Mesodermal cell (in vitro differentiated cells): ENCODE results near the gene ANTXRL.
"Not testable (repeated sequence)": the region's sequence is repeated elsewhere in the genome, so short reads cannot be mapped to it uniquely, and the experiment has no call there.

Source experiments
- H3K27ac ChIP-seq: 2 replicates; pipeline ENCODE4 v1.7.0; 2013; ENCODE audit warnings: mild to moderate bottlenecking, low read depth, low read length, moderate library complexity; ENCODE audit not compliant: severe bottlenecking
- H3K36me3 ChIP-seq: 2 replicates; pipeline ENCODE4 v1.7.1; 2013; ENCODE audit warnings: mild to moderate bottlenecking, low read length, moderate library complexity; ENCODE audit not compliant: control insufficient read depth, insufficient read depth
- H3K4me1 ChIP-seq: one replicate; pipeline ENCODE4 v1.7.1; 2013; ENCODE audit warnings: mild to moderate bottlenecking, low read length; ENCODE audit not compliant: insufficient read depth, control insufficient read depth, poor library complexity, severe bottlenecking
- H3K4me3 ChIP-seq: 2 replicates; pipeline ENCODE4 v1.7.0; 2013; ENCODE audit warnings: low read length, control low read depth, mild to moderate bottlenecking; ENCODE audit not compliant: insufficient read depth, poor library complexity, severe bottlenecking; ENCODE audit errors: extremely low read depth
- H3K9me3 ChIP-seq: 2 replicates; pipeline ENCODE4 v1.7.1; 2013; ENCODE audit warnings: mild to moderate bottlenecking, low read length, moderate library complexity; ENCODE audit not compliant: control insufficient read depth
- WGBS, 2 experiments: methylation state at CpG; one replicate each; pipeline ENCODE4 v1.1.5; 2013; ENCODE audit warnings: missing lambda C conversion rate in 2 of 2; ENCODE audit not compliant: insufficient coverage in 2 of 2; 5-methylcytosine and 5-hydroxymethylcytosine counted together

The ANTXRL gene

GRCh38 chr10:46326971-46327370 lies 40.2 kb downstream of the ANTXRL start:
- Histone ChIP-seq H3K4me3 (no peak overlapping the region), H3K36me3 (no peaks in the 10 kb centered on the region), H3K9me3 (no peaks in the 10 kb centered on the region), H3K4me1 (peaks cover 2% of the 10 kb centered on the region), H3K27ac (no peak overlapping the region)
- WGBS, 2 experiments, result 90 to 96% methylated on average over 4 of the region's 4 CpGs

- H3K36me3 ChIP-seq, result no peaks in the 10 kb centered on the region
- 91 to 96% methylated on average over 4 to 5 of the region's 5 CpGs for WGBS, 2 experiments
- H3K4me1 ChIP-seq, result peaks cover 2% of the 10 kb centered on the region
- no peak overlapping the region for H3K27ac ChIP-seq
- H3K4me3 ChIP-seq, result no peak overlapping the region
- no peaks in the 10 kb centered on the region for H3K9me3 ChIP-seq
Measured at GRCh38 chr10:46327685-46328084, 40.9 kb downstream of the ANTXRL start.

GRCh38 chr10:46328853-46329689 lies 42.3 kb downstream of the ANTXRL start:
- 78 to 81% methylated on average over 8 to 9 of the region's 9 CpGs for WGBS, 2 experiments
- no peak overlapping the region for H3K27ac ChIP-seq

GRCh38 chr10:46329690-46330016 lies 42.9 kb downstream of the ANTXRL start:
- WGBS, 2 experiments, result 41 to 64% methylated on average over 4 to 7 of the region's 8 CpGs
- H3K4me1 ChIP-seq, result peaks cover 2% of the 10 kb centered on the region
- no peak overlapping the region for H3K27ac ChIP-seq
- H3K9me3 ChIP-seq, result no peaks in the 10 kb centered on the region
- H3K4me3 ChIP-seq, result no peak overlapping the region
- no peaks in the 10 kb centered on the region for H3K36me3 ChIP-seq

More at GRCh38 chr10:46328853-46329689, 42.3 kb downstream of the ANTXRL start:
- Histone ChIP-seq H3K4me1 (peaks cover 2% of the 10 kb centered on the region), H3K36me3 (no peaks in the 10 kb centered on the region), H3K4me3 (no peak overlapping the region), H3K9me3 (no peaks in the 10 kb centered on the region)

- Histone ChIP-seq H3K36me3 (no peaks in the 10 kb centered on the region), H3K4me1 (peaks cover 2% of the 10 kb centered on the region), H3K4me3 (no peak overlapping the region), H3K27ac (no peak overlapping the region), H3K9me3 (no peaks in the 10 kb centered on the region)
- 72 to 100% methylated on average over 1 to 2 of the region's 3 CpGs for WGBS, 2 experiments
Measured at GRCh38 chr10:46330894-46331293, 44.1 kb downstream of the ANTXRL start.

- H3K9me3 ChIP-seq, H3K4me1 ChIP-seq, H3K27ac ChIP-seq, H3K36me3 ChIP-seq, H3K4me3 ChIP-seq: not testable (repeated sequence)
- no CpG with 5 or more reads among the region's 4 CpGs for WGBS, 2 experiments
Measured at GRCh38 chr10:46365484-46365883, 78.7 kb downstream of the ANTXRL start.

- H3K9me3 ChIP-seq, H3K36me3 ChIP-seq, H3K4me1 ChIP-seq, H3K4me3 ChIP-seq, H3K27ac ChIP-seq: not testable (repeated sequence)
- WGBS, 2 experiments, result 71% methylated on average over 1 of the region's 5 CpGs; no CpG with 5 or more reads in 1 of the 2 experiments
Measured at GRCh38 chr10:46367209-46367608, 80.4 kb downstream of the ANTXRL start.

- 91 to 92% methylated on average over 2 of the region's 8 CpGs for WGBS, 2 experiments
- H3K36me3 ChIP-seq, H3K4me3 ChIP-seq, H3K27ac ChIP-seq, H3K4me1 ChIP-seq, H3K9me3 ChIP-seq: not testable (repeated sequence)
Measured at GRCh38 chr10:46367666-46368240, 81.0 kb downstream of the ANTXRL start.

GRCh38 chr10:46368956-46369355 lies 82.2 kb downstream of the ANTXRL start:
- not testable (repeated sequence) for H3K4me3 ChIP-seq, H3K4me1 ChIP-seq, H3K27ac ChIP-seq, H3K36me3 ChIP-seq, H3K9me3 ChIP-seq
- 86 to 93% methylated on average over 3 to 5 of the region's 11 CpGs for WGBS, 2 experiments

GRCh38 chr10:46374410-46374809 lies 87.6 kb downstream of the ANTXRL start:
- not testable (repeated sequence) for H3K4me3 ChIP-seq, H3K9me3 ChIP-seq, H3K36me3 ChIP-seq, H3K27ac ChIP-seq, H3K4me1 ChIP-seq
- WGBS, 2 experiments, result 17 to 56% methylated on average over 1 of the region's 3 CpGs

GRCh38 chr10:46375406-46375805 lies 88.6 kb downstream of the ANTXRL start, which contains the start of gene ANXA8L1:
Gene ANXA8L1 (plus strand): TSS chr10:46375776. CDS start chr10:46375852, 76 bp downstream.
- H3K36me3 ChIP-seq, H3K27ac ChIP-seq, H3K9me3 ChIP-seq, H3K4me3 ChIP-seq, H3K4me1 ChIP-seq: not testable (repeated sequence)
- WGBS, 2 experiments, result 100% methylated on average over 4 of the region's 11 CpGs; no CpG with 5 or more reads in 1 of the 2 experiments
